GM21825 (cell line): ENCODE measurements around the gene OBSL1.
A peak's percentile ranks its signal among the peaks of the same experiment; 100 is the strongest.

Source experiments
- ATAC-seq: cut with Tn5 transposase; IDR thresholded peaks from one replicate; pipeline ENCODE4 v1.9.1; 2021; ENCODE audit warnings: mild to moderate bottlenecking, moderate library complexity; ENCODE audit not compliant: unreplicated experiment

Gene OBSL1

DNA sequence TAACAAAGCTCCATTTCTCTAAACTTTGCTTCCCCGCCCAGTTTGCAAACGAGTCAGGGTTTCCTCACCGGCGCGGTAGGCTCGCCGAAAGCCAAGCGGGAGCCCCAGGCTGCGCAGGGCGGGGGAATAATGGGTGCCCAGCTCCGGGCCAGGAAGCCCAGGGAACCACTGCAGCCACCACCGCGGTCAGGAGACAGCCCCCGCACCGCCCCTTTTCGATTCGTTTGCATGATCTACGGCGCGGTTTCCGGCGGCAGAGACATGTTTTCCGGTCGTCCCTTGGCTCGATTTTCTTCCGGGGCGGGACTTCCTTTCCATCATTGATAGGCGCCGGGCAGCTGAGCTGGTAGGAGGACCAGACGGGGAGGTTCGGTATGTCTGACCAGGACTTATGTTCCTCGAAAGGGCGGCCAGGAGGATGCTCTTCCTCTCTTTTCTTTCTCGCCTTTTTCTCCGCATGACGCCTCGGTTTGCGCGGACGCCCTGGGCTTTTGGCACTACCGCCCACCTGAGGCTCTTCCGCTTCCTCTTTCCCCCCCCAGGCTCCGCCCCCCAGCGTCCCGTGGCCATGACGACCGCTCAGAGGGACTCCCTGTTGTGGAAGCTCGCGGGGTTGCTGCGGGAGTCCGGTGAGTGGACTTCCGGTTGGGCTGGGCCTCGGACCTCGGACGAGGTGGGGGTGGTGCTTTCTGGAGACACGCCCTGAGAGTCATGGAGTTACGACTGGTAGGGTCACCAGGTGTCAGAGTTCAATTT, 26.4 kb upstream of the OBSL1 start, which contains the start of gene STK11IP:
TSS of gene STK11IP (plus strand) at position 306 of the 756 bp plus-strand sequence. CDS start at position 569, 263 bp downstream.
- peak; percentile 92 for ATAC-seq

DNA sequence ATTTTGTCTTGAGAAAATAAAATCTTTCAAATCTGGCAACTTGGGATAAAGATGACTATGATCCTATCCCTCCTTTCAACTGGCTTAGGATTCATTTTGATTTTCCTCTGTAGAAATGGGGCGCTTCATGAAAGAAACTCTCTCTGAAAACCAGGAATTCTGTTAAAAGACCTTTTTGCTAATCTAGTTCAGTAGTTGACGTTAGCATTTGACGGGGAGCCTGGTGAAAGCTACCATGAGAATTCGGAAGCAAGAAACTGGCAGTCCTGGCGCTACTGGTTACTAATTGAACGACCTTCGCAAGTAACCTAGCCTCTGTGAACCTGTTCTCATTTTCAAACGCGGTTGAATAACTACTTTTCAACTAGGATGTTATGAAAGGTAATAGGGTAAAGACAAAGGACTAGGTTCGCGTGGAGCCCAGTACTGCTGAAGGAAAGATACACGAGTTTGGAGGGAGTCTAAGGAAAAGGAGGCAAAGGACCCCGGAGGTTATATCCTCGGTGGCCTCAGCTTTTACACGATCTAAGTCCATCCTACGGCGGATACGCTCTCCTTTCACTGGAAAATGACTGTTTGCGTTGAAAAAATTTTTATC, 25.7 kb upstream of the OBSL1 start:
- ATAC-seq, result peak; percentile 2

DNA sequence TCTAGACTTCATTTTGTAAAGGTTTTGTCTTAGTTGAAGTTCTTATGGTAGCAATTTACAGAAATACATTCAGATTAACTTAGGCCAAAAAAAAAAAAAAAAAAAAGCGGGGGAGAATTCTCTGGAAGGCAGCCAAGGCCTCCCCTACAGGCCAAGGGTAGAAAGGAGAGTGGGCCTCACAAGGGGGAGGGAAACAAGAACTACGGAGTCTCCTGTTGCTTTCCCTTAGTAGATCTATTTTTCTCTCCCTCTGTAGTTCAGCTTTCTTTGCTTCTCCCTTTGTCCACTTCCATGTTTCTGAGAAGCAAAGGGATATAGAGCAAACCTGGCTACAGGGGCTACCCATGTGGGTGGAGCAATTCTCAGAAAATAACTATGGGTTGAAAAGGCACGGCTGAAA, 23.9 kb upstream of the OBSL1 start:
- ATAC-seq, result no peak

DNA sequence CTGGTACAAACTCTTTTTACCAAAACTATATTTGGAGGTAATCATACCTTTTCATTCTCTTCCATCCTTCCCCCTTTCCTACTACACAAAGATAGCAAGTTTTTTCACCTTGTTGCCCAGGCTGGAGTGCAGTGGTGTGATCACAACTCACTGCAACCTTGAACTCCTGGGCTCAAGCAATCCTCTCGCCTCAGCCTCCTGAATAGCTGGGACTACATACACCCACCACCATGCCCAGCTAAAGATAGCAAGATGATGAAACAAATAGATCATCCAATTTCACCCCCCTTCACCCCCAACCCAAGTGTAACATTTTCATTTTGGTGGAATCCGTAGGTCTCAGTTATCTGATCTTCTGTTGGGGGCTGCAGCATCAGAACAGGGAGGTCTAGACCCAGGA, 21.8 kb upstream of the OBSL1 start:
- no peak for ATAC-seq

DNA sequence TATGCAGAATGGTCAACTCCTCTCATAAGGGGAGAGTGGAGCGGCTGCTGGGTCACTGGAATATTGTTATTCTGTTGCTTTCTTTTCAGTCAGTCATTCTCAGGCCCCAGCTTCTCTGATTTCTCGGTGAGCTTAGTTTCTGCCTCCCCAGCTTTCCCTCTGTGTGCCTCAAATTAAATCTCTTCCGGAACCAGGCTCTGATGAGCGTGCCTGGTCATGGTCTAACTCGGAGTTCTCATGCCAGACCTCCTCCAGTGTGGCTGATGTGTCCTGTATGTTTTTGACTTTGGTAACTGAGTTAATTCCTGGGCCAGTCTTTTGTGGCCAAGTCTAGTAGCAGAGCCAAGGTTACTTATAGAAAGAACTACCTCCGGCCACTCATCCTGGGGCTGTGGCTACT, 21.4 kb upstream of the OBSL1 start:
- no peak for ATAC-seq

DNA sequence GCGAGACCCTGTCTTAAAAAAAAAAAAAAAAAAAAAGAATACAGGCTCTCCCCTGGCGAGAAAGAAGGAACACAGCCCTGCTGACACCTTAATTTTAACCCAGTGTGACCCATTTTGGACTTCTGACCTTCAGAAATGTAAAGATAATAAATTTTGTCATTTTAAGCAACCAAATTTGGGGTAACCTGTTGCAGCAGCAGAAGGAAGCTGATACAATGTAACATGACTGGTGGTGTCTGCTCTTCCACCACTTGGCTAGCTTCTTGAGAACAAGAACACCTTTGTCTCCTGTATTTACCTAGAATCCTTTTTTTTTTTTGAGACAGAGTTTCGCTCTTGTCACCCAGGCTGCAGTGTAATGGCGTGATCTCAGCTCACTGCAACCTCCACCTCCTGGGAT, 19.8 kb upstream of the OBSL1 start:
- no peak for ATAC-seq

DNA sequence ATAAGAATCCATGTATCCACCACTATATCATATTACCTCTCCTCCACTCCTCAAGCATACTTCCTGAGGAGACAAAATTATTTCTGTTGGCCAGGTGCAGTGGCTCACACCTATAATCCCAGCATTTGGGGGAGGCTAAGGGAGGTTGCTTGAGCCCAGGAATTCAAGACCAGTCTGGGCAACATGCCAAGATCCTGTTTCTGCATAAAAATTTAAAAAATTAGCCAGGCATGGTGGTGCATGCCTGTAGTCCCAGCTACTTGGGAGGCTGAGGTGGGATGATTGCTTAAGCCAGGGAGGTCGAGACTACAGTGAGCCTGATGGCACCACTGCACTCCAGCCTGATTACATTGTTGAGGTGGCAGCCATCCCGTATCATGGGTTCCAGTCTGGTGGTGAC, 10.0 kb upstream of the OBSL1 start:
- ATAC-seq, result no peak

DNA sequence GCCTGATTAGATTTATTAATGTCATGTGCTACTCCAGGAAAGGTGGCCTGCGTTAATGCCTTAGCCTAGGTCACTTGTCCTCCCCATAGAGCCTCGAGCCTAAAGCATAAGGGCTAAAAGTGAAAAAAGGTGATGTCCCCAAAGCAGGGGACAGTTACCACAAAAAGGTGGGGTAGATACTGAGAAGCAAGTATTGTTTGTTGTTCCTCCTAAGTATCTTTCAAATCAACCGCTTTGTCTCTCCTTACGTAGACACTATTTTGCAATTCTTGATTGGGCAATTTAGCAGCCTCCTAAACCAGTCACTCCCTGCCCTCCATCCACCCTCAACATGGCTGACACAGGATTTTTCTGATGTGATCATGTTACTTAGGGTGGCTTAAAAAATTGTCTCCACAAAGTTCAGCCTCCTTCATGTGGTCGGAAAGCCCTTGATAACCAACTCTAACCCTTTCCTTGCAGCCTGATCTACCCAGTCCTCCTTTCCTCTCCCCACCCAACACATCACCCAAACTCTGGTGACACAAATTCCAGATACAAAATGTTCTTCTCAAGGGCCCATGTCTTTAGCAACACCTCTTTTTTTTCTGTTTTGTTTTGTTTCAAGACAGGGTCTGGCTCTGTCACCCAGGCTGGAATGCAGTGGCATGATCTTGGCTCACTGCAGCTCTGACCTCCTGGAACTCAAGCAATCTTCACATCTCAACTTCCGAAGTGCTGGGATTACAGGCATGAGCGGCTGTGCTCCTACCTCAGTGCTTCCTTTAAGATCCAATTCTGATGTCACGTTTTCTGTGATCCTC, 7.7 kb upstream of the OBSL1 start:
- ATAC-seq, result no peak

DNA sequence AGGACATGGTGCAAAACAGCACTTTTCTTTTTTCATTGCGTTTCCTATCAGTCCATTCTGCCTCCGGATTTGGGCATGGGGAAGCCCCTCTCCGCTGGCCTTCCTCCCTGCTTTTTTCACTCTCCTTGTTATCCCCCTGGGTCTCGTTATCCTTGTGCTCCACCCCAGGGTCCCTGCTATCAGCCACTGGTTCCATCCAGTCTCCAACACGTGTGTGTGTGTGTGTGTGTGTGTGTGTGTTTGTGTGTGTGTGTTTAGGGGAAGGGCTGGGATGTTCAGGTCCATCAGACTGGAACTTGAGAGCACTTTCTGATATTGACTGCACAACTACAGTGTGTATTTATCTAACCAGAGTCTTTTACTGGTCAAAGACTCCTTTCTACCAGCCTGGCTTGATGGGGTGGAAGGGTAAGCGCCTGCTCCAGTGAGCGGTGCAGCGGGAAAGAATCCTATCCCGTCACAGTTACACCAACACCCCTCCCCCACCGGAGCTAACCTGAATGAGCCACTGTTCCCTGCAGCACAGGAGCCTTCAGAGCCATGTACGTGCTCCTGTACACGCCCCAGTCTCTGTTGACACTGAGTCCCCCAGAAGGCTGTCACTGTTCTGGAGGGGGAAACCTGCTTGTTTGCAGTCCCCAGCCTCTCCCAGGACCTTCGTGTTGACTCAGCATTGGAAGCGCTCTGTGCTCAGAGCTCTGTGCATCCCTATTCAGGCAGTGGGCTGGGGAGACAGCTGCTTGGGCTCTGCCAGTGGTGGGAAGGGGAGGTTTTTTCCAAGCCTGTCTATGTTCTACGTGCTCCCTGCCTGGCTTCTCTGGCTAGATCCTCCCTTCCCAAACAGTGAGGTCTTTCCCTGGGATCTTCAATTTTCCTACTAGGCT, 5.4 kb upstream of the OBSL1 start:
- no peak for ATAC-seq

DNA sequence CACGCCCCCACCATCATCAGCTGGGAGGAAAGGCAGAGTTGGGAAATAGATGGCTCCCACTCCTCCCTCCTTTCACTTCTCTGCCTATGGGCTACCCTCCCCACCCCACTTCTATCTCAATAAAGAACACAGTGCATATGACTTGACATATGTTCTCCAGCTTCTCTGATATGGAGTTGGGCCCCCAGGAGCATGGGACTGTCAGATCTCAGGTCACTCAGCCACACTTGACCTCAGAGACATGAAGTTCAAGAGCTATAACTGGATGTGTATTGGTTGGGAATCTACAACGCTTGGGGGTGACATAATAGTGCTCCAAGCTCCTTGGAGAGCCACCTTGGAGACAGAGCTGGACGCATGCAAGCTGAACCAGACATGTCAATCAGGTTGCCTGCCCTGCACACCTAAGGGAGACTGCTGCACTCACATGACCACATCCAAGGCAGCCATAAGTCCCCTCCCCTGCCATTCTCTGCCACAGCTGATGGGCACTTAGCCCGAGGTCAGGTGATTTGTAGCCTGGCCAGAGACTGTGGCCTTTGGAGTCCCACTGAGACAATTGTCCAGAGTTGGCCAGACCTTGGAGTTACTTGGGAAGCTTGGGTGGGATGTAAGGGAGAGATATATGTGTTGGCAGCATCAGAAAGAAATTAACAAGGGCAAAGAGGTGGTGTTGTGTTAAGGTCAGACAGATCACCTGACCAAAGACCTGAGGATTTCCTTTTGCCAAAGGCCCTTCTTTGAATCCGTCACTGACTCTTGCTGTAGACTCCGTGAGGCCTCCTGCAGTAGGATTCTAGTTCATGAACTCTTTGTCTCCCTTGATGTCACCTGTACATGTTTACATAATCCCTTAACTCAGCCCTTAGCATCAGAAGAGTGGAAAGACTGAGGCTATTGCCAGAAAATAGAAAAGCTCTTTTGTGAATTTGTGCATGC, 4.5 kb upstream of the OBSL1 start:
- no peak for ATAC-seq

DNA sequence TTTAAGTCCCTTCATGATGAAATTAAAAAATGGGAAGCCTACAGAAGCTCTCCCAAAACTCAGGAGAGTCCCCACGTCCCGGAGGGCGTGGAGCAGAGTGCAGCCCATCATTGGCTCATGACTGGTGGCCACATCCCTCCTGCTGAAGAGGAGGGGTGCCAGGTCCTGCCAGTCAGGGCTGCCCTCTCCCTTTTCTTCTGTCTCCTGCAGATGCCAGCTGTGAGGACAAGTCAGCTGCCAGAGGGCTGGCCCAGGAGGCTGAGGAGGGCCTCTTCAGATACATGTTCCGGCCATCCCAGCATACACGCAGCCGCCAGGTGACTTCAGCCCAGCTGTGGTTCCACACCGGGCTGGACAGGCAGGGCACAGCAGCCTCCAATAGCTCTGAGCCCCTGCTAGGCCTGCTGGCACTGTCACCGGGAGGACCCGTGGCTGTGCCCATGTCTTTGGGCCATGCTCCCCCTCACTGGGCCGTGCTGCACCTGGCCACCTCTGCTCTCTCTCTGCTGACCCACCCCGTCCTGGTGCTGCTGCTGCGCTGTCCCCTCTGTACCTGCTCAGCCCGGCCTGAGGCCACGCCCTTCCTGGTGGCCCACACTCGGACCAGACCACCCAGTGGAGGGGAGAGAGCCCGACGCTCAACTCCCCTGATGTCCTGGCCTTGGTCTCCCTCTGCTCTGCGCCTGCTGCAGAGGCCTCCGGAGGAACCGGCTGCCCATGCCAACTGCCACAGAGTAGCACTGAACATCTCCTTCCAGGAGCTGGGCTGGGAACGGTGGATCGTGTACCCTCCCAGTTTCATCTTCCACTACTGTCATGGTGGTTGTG, 3.4 kb upstream of the OBSL1 start:
- ATAC-seq, result no peak

DNA sequence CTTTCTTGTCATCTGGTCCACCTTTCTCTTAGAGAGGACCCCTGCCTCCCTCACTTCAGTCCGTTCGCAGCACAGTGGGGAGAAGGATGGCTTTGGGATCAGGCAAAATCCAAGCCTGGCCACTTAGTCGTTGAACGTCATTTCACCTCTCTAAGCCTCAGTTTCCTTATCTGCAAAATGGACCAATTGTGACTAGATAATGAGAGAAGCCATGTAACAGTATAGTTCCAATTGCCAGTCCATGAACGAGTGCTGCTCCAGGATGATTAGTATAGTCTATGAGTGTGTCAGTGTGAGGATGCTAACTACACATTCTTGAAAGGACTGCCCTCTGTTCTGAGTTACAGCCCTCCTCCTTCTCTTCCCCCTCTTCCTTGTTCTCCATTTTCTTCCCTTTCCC, 1.8 kb upstream of the OBSL1 start:
- ATAC-seq, result no peak

DNA sequence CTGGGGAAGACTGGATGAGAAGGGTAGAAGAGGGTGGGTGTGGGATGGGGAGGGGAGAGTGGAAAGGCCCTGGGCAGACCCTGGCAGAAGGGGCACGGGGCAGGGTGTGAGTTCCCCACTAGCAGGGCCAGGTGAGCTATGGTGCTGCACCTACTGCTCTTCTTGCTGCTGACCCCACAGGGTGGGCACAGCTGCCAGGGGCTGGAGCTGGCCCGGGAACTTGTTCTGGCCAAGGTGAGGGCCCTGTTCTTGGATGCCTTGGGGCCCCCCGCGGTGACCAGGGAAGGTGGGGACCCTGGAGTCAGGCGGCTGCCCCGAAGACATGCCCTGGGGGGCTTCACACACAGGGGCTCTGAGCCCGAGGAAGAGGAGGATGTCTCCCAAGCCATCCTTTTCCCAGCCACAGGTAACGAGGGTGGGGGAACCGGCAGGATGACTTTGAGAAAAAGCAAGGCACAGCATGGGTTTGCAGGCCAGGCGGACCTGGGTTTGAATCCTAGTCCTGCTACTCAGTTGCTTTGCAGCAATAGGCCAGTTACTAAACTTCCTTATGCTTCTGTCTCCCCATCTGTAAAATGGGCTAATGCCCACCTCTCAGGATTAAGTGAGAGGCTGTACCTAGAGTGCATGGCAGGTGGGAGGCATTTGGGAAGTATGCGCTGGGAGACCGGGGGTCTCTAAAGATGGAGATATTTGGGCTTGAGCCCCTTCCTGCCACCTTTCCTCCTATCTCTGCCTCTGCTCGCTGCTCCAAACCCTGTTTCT, 1.1 kb upstream of the OBSL1 start, which contains the start of gene INHA:
TSS of gene INHA (plus strand) at position 74 of the 765 bp plus-strand sequence. CDS start at position 139, 65 bp downstream.
- ATAC-seq, result no peak

DNA sequence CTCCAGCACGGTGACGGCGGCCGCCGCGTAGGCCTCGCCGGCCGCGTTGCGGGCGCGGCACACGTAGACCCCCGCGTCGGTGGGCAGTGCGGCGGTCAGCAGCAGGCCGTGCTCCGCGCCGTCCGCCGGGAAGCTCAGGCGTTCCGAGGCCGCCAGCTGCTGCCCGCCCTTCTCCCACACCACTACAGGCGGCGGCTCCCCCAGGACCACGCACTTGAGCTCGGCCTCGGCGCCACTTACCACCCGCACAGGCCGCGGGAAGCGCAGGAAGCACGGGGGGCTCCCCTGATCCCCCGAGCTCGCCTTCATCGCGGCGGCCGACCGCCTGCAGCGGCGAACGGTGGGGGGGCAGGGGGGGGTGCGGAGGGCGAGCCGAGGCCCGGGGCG, 422 bp downstream of the OBSL1 start:
- no peak for ATAC-seq

DNA sequence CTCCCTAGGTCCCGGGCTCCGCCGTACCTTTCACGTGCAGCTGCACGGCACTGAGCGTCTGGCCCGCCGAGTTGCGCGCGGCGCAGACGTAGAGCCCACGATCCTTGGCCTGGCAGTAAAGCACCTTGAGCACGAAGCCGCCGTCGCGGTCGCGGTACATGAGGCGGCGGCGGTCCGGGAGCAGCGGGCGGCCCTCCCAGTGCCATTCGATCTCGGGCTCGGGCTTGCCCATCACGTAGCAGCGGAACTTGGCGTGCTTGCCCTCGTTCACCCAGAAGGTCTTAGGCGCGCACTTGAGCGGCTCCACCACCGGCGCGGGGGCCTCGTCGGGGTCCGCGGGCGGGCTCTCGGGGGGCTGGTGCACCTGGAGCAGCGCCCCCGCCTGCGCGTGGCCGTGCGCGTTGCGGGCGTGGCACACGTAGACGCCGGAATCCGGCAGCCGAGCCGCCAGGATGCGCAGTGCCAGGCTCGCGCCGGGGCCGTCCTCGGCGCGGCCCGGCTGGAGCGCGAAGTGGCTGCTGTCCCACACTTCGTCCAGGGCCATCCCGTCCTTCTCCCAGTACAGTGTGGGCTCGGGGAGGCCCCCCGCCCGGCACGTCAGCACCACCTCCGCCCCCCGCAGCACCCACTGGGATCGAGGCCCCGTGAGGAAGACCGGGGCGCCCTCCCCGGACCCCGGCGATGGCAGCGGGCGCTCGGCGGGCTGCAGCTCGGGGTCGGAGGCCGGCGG, 980 bp downstream of the OBSL1 start:
- no peak for ATAC-seq

DNA sequence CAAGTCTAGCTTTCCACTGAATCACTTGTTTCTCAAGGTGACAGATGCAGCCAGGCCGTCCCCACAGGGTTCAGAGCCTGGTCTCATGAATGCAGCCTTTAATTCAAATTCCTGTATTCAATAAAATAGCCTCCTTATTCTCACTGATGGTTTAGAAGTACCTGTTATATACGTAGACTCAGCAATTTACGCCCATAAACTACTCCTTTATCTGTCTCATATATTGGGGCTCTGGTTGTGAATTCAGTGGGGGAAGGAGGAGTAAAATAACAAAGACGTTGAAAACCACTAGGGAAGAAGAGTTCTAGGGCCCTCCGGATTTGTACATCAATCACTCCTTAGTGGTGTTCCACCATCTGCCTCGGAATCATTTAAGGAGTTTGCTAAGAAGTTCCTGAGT, 1.7 kb downstream of the OBSL1 start:
- ATAC-seq, result no peak

DNA sequence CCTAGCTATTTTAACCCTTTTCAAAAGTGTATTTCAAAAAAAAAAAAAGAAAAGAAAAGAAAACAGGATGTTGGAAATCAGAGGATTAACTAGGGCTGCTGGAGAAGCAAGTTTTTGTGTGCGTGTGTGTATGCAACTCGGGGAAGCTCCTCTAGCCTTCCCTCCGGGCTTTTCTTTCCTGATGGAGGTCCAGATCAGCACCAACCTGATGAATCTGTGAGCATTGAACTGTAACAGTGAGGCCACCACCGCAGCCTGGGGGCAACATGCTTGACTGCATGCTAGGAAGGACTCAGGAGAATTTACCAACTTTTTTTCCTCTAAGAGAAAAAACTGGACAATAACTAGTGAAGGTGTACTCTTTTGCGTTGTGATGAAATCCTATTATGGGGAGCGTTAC, 2.3 kb downstream of the OBSL1 start:
- no peak for ATAC-seq
